Testis (tissue), 3 donors: ENCODE measurements around the gene FLRT3. TPM values are rescaled to one million over a fixed set of nuclear protein-coding genes. Genes with fewer than 3 reads are reported as not detected.

Experiments used
- DNase-seq: peaks from one replicate; pipeline ENCODE4 v3.0.0-alpha.2; 2019
- H3K27ac ChIP-seq, 2 donors: fragments of 200-600 bp; sonication (generic); one replicate each; pipeline ENCODE4 v1.5.1; 2019
- H3K27me3 ChIP-seq: fragments of 200-600 bp; sonication (generic); one replicate; pipeline ENCODE4 v1.5.1; 2019
- H3K36me3 ChIP-seq: fragments of 200-600 bp; sonication (generic); one replicate; pipeline ENCODE4 v1.5.1; 2017; ENCODE audit warnings: low read depth; ENCODE audit errors: missing control alignments
- H3K4me1 ChIP-seq: fragments of 200-600 bp; sonication (generic); one replicate; pipeline ENCODE4 v1.5.1; 2019
- H3K4me3 ChIP-seq, 2 donors: fragments of 200-600 bp; sonication (generic); one replicate each; pipeline ENCODE4 v1.5.1; 2017 to 2019
- H3K9me3 ChIP-seq: fragments of 200-600 bp; sonication (generic); one replicate; pipeline ENCODE4 v1.5.1; 2017
- CTCF ChIP-seq, 3 experiments: fragments of 450-650 bp in 2 of 3; fragments of 200-600 bp in 1 of 3; sonication (generic) in 1 of 3; IDR thresholded peaks; one replicate each; pipeline ENCODE4 v1.5.1; 2016 to 2019; ENCODE audit warnings: antibody characterized with exemption in 3 of 3, mild to moderate bottlenecking in 2 of 3, moderate library complexity in 1 of 3
- POLR2A ChIP-seq: fragments of 450-650 bp; IDR thresholded peaks from one replicate; pipeline ENCODE4 v1.6.1; 2017; ENCODE audit warnings: antibody characterized with exemption, mild to moderate bottlenecking, moderate library complexity
- WGBS, 2 donors: methylation state at CpG; one replicate each; pipeline ENCODE4 v1.1.5; 2018; 5-methylcytosine and 5-hydroxymethylcytosine counted together
- intact Hi-C: fragments of 100-400 bp; cut with DNase I; formaldehyde crosslinking; loops from one replicate; pipeline ENCODE4 v1.15.1; 2023; ENCODE audit warnings: low total_unique reads
- polyA plus RNA-seq: library from polyadenylated mRNA; stranded (reverse); fragments of 350-450 nt; fragmentation: Illumina TruSeq; extraction: RNeasy Lipid Tissue Mini Kit (QIAGEN cat#74804); gene quantifications from one replicate; pipeline ENCODE4 v1.2.3, GENCODE V29; 2014; ENCODE audit warnings: low read depth, low replicate concordance; ENCODE audit not compliant: insufficient read depth
- small RNA-seq, 2 donors: library from RNA; depleted of rRNA; stranded (forward); fragments of <200 nt; gene quantifications; one replicate each; pipeline ENCODE3, GENCODE V24; 2016
- total RNA-seq, 2 donors: library from RNA; depleted of rRNA; stranded (reverse); fragments of >200 nt; gene quantifications; one replicate each; pipeline ENCODE4 v1.2.3, GENCODE V29; 2016

FLRT3 gene
- total and polyA plus RNA-seq, 3 donors from 2014 or later = 3.0 to 12.3 (median 11.6) TPM

- no peak for DNase-seq
- no peak overlapping the region for H3K4me3 ChIP-seq
- 86 to 91% methylated on average over 3 of the region's 3 CpGs for WGBS, 2 donors
- H3K36me3 ChIP-seq = no peaks in the 10 kb centered on the region
- H3K27ac ChIP-seq = no peak overlapping the region
- no peaks in the 10 kb centered on the region for H3K4me1 ChIP-seq
- TF ChIP-seq POLR2A (no peak), CTCF (IDR thresholded peaks at IDR 0.05) (no peak)
- H3K27me3 ChIP-seq = no peaks in the 10 kb centered on the region
- intact Hi-C loops = no loop called here
- H3K9me3 ChIP-seq = no peaks in the 10 kb centered on the region
These were observed 48.8 kb downstream of the FLRT3 start for GRCh38 chr20:14288341-14289330.

GRCh38 chr20:14284443-14284842, 53.0 kb downstream of the FLRT3 start:
- 94 to 97% methylated on average over 1 of the region's 1 CpG for WGBS, 2 donors
- TF ChIP-seq POLR2A (no peak), CTCF (IDR thresholded peaks at IDR 0.05) (no peak)
- H3K4me1 ChIP-seq = no peaks in the 10 kb centered on the region
- no peak overlapping the region for H3K27ac ChIP-seq
- no peak for DNase-seq
- no peaks in the 10 kb centered on the region for H3K27me3 ChIP-seq
- intact Hi-C loops = no loop called here
- no peaks in the 10 kb centered on the region for H3K36me3 ChIP-seq
- no peaks in the 10 kb centered on the region for H3K9me3 ChIP-seq
- no peak overlapping the region for H3K4me3 ChIP-seq

- TF ChIP-seq CTCF (IDR thresholded peaks at IDR 0.05) (no peak), POLR2A (no peak)
- H3K36me3 ChIP-seq = no peaks in the 10 kb centered on the region
- H3K27me3 ChIP-seq = no peaks in the 10 kb centered on the region
- no peak overlapping the region for H3K4me3 ChIP-seq
- DNase-seq = no peak
- H3K9me3 ChIP-seq = no peaks in the 10 kb centered on the region
- intact Hi-C loops = no loop called here
- WGBS, 2 donors = 83 to 86% methylated on average over 4 of the region's 4 CpGs
- H3K4me1 ChIP-seq = no peaks in the 10 kb centered on the region
- no peak overlapping the region for H3K27ac ChIP-seq
These were observed 55.3 kb downstream of the FLRT3 start for GRCh38 chr20:14282140-14282539.

Small RNA genes within 50 kb of the gene (small RNA-seq; reads per million reads assigned to genes)
- 0 reads per million in 2 donors for gene RNU6-228P
